Nephron (organoid): Measurements from ENCODE around the gene ZBTB20.

ENCODE experiments used
- H3K27ac Mint-ChIP-seq, 3 experiments: 2 replicates each; pipeline ENCODE4 v1.8.0; 2020; ENCODE audit warnings: mixed read lengths in 3 of 3, mild to moderate bottlenecking in 2 of 3, moderate library complexity in 1 of 3
- H3K27me3 Mint-ChIP-seq: 2 replicates; pipeline ENCODE4 v1.8.0; 2021; ENCODE audit warnings: low read depth, mild to moderate bottlenecking, moderate library complexity, mixed read lengths
- H3K36me3 Mint-ChIP-seq: 2 replicates; pipeline ENCODE4 v1.8.0; 2020; ENCODE audit warnings: low read depth, mixed read lengths
- H3K4me1 Mint-ChIP-seq: 2 replicates; pipeline ENCODE4 v1.8.0; 2020; ENCODE audit warnings: mixed read lengths
- H3K4me3 Mint-ChIP-seq, 3 experiments: 2 replicates each; pipeline ENCODE4 v1.8.0; 2020; ENCODE audit warnings: mild to moderate bottlenecking in 3 of 3, mixed read lengths in 3 of 3, moderate library complexity in 2 of 3
- H3K9me3 Mint-ChIP-seq: 2 replicates; pipeline ENCODE4 v1.8.0; 2020; ENCODE audit warnings: mixed read lengths
- CTCF ChIP-seq, 3 experiments: fragments of 200-600 bp; sonication (generic); IDR thresholded peaks; one replicate each; pipeline ENCODE4 v1.5.0; 2021; ENCODE audit warnings: antibody characterized with exemption in 3 of 3; ENCODE audit not compliant: unreplicated experiment in 3 of 3

Gene ZBTB20

GRCh38 chr3:114789803-114790202, 357.3 kb downstream of the ZBTB20 start:
- no peak overlapping the region for H3K4me3 Mint-ChIP-seq
- H3K36me3 Mint-ChIP-seq = no peaks in the 10 kb centered on the region
- no peaks in the 10 kb centered on the region for H3K4me1 Mint-ChIP-seq
- H3K9me3 Mint-ChIP-seq = no peaks in the 10 kb centered on the region
- TF ChIP-seq CTCF (IDR thresholded peaks at IDR 0.05; ENCODE audit: unreplicated experiment in 3 of 3) = no peak
- H3K27ac Mint-ChIP-seq = no peak overlapping the region
- H3K27me3 Mint-ChIP-seq = no peaks in the 10 kb centered on the region

GRCh38 chr3:114775395-114775794, 371.7 kb downstream of the ZBTB20 start:
- no peak for TF ChIP-seq CTCF (IDR thresholded peaks at IDR 0.05; ENCODE audit: unreplicated experiment in 3 of 3)
- Mint-ChIP-seq H3K27ac (peak overlapping the region in 1 of 3 experiments; percentile 57), H3K4me3 (no peak overlapping the region), H3K27me3 (no peaks in the 10 kb centered on the region), H3K4me1 (peaks cover 4% of the 10 kb centered on the region), H3K9me3 (peaks cover 7% of the 10 kb centered on the region), H3K36me3 (peaks cover 3% of the 10 kb centered on the region)

- H3K27me3 Mint-ChIP-seq = no peaks in the 10 kb centered on the region
- no peak overlapping the region for H3K27ac Mint-ChIP-seq
- H3K4me1 Mint-ChIP-seq = peaks cover 4% of the 10 kb centered on the region
- H3K4me3 Mint-ChIP-seq = no peak overlapping the region
- peaks cover 2% of the 10 kb centered on the region for H3K9me3 Mint-ChIP-seq
- TF ChIP-seq CTCF (IDR thresholded peaks at IDR 0.05; ENCODE audit: unreplicated experiment in 3 of 3) = no peak
- H3K36me3 Mint-ChIP-seq = peaks cover 3% of the 10 kb centered on the region
These were observed 376.2 kb downstream of the ZBTB20 start for GRCh38 chr3:114770874-114771273.

GRCh38 chr3:114764056-114764492, 383.0 kb downstream of the ZBTB20 start:
- no peak for TF ChIP-seq CTCF (IDR thresholded peaks at IDR 0.05; ENCODE audit: unreplicated experiment in 3 of 3)

GRCh38 chr3:114762144-114762543, 384.9 kb downstream of the ZBTB20 start:
- H3K27me3 Mint-ChIP-seq = no peaks in the 10 kb centered on the region
- peaks cover 12% of the 10 kb centered on the region for H3K4me1 Mint-ChIP-seq
- no peaks in the 10 kb centered on the region for H3K36me3 Mint-ChIP-seq
- no peak overlapping the region for H3K4me3 Mint-ChIP-seq
- no peak overlapping the region for H3K27ac Mint-ChIP-seq
- TF ChIP-seq CTCF (IDR thresholded peaks at IDR 0.05; ENCODE audit: unreplicated experiment in 3 of 3) = no peak
- H3K9me3 Mint-ChIP-seq = no peaks in the 10 kb centered on the region

More at GRCh38 chr3:114764056-114764492, 383.0 kb downstream of the ZBTB20 start:
- Mint-ChIP-seq H3K27me3 (no peaks in the 10 kb centered on the region), H3K4me3 (no peak overlapping the region), H3K27ac (no peak overlapping the region), H3K9me3 (no peaks in the 10 kb centered on the region), H3K4me1 (peaks cover 5% of the 10 kb centered on the region), H3K36me3 (no peaks in the 10 kb centered on the region)

GRCh38 chr3:114760679-114761078, 386.4 kb downstream of the ZBTB20 start:
- Mint-ChIP-seq H3K9me3 (no peaks in the 10 kb centered on the region), H3K27me3 (no peaks in the 10 kb centered on the region), H3K27ac (peak overlapping the region in 1 of 3 experiments; percentile 32), H3K4me1 (peaks cover 12% of the 10 kb centered on the region), H3K36me3 (no peaks in the 10 kb centered on the region), H3K4me3 (no peak overlapping the region)
- no peak for TF ChIP-seq CTCF (IDR thresholded peaks at IDR 0.05; ENCODE audit: unreplicated experiment in 3 of 3)
